HG02610 (cell line): ENCODE results near the gene PXN.

ENCODE experiments used
- ATAC-seq: cut with Tn5 transposase; IDR thresholded peaks from one replicate; pipeline ENCODE4 v1.9.1; 2021; ENCODE audit warnings: mild to moderate bottlenecking, moderate library complexity; ENCODE audit not compliant: unreplicated experiment

The PXN gene

GRCh38 chr12:120181991-120182631 lies 83.4 kb downstream of the PXN start:
- no peak for ATAC-seq

GRCh38 chr12:120180975-120181374 lies 84.6 kb downstream of the PXN start:
- ATAC-seq = no peak

GRCh38 chr12:120175537-120175936 lies 90.0 kb downstream of the PXN start:
- ATAC-seq = no peak

GRCh38 chr12:120175062-120175461 lies 90.5 kb downstream of the PXN start:
- ATAC-seq = no peak

GRCh38 chr12:120172053-120172452 lies 93.5 kb downstream of the PXN start:
- ATAC-seq = no peak

GRCh38 chr12:120170631-120171030 lies 94.9 kb downstream of the PXN start:
- no peak for ATAC-seq

- no peak for ATAC-seq
Measured at GRCh38 chr12:120169946-120170345, 95.6 kb downstream of the PXN start.

- ATAC-seq = no peak
Measured at GRCh38 chr12:120168337-120168736, 97.2 kb downstream of the PXN start.

GRCh38 chr12:120167529-120168095 lies 97.9 kb downstream of the PXN start:
- ATAC-seq = no peak

GRCh38 chr12:120164293-120164692 lies 101.2 kb downstream of the PXN start:
- ATAC-seq = no peak

- no peak for ATAC-seq
Measured at GRCh38 chr12:120162763-120163162, 102.8 kb downstream of the PXN start.

- no peak for ATAC-seq
Measured at GRCh38 chr12:120161852-120162251, 103.7 kb downstream of the PXN start.
